H9 (cell line): ENCODE measurements around the gene C16orf74. TPM values are rescaled to one million over a fixed set of nuclear protein-coding genes. Genes with fewer than 3 reads are reported as not detected.

Experiments used
- DNase-seq: peaks from one replicate; pipeline ENCODE4 v3.0.0-alpha.2; 2017
- H2AFZ ChIP-seq: one replicate; pipeline ENCODE4 v1.6.1; 2013; ENCODE audit warnings: mild to moderate bottlenecking, low read length, control low read depth, moderate library complexity
- H2AK5ac ChIP-seq: 2 replicates; pipeline ENCODE4 v1.6.1; 2013; ENCODE audit warnings: low read length, control low read depth, mixed read lengths; ENCODE audit not compliant: insufficient read length
- H2BK120ac ChIP-seq: one replicate; pipeline ENCODE4 v1.6.1; 2013; ENCODE audit warnings: low read depth, mild to moderate bottlenecking, low read length, control low read depth, inconsistent platforms; ENCODE audit not compliant: poor library complexity, severe bottlenecking
- H2BK12ac ChIP-seq: 2 replicates; pipeline ENCODE4 v1.6.1; 2013; ENCODE audit warnings: low read length, control low read depth, mixed read lengths, low read depth; ENCODE audit not compliant: insufficient read length
- H2BK15ac ChIP-seq: 2 replicates; pipeline ENCODE4 v1.6.1; 2013; ENCODE audit warnings: low read depth, low read length, control low read depth
- H2BK20ac ChIP-seq: one replicate; pipeline ENCODE4 v1.6.1; 2013; ENCODE audit warnings: low read depth, mild to moderate bottlenecking, low read length, control low read depth, inconsistent platforms; ENCODE audit not compliant: poor library complexity, severe bottlenecking
- H2BK5ac ChIP-seq: 2 replicates; pipeline ENCODE4 v1.6.1; 2013; ENCODE audit warnings: low read length, control low read depth, mixed read lengths; ENCODE audit not compliant: insufficient read length
- H3K14ac ChIP-seq: 2 replicates; pipeline ENCODE4 v1.6.1; 2013; ENCODE audit warnings: low read length, control low read depth; ENCODE audit not compliant: insufficient read depth
- H3K18ac ChIP-seq: 2 replicates; pipeline ENCODE4 v1.6.1; 2013; ENCODE audit warnings: low read depth, mild to moderate bottlenecking, mixed read lengths, low read length, control low read depth; ENCODE audit not compliant: insufficient read length
- H3K23ac ChIP-seq: 2 replicates; pipeline ENCODE4 v1.6.1; 2013; ENCODE audit warnings: low read length, control low read depth, mixed read lengths, low read depth; ENCODE audit not compliant: insufficient read length
- H3K23me2 ChIP-seq: 2 replicates; pipeline ENCODE4 v1.6.1; 2013; ENCODE audit warnings: low read depth, mild to moderate bottlenecking, mixed read lengths, low read length, control low read depth; ENCODE audit not compliant: insufficient read length, poor library complexity, severe bottlenecking
- H3K27ac ChIP-seq: 2 replicates; pipeline ENCODE4 v1.5.1; 2013; ENCODE audit warnings: low read length, control low read depth, mixed read lengths, low read depth; ENCODE audit not compliant: insufficient read length
- H3K27me3 ChIP-seq: 2 replicates; pipeline ENCODE4 v1.6.1; 2013; ENCODE audit warnings: low read length, control low read depth, inconsistent platforms; ENCODE audit not compliant: insufficient read depth
- H3K4ac ChIP-seq: 2 replicates; pipeline ENCODE4 v1.6.1; 2013; ENCODE audit warnings: low read depth, mild to moderate bottlenecking, control low read depth, inconsistent platforms, low read length, moderate library complexity
- H3K4me1 ChIP-seq: 2 replicates; pipeline ENCODE4 v1.6.1; 2013; ENCODE audit warnings: low read length, control low read depth, inconsistent platforms; ENCODE audit not compliant: insufficient read depth
- H3K4me2 ChIP-seq: 2 replicates; pipeline ENCODE4 v1.6.1; 2013; ENCODE audit warnings: low read length, control low read depth, mixed read lengths; ENCODE audit not compliant: insufficient read length, insufficient read depth
- H3K56ac ChIP-seq: 2 replicates; pipeline ENCODE4 v1.6.1; 2013; ENCODE audit warnings: low read depth, mild to moderate bottlenecking, mixed read lengths, low read length, control low read depth; ENCODE audit not compliant: insufficient read length
- H3K79me1 ChIP-seq: 2 replicates; pipeline ENCODE4 v1.6.1; 2013; ENCODE audit warnings: low read depth, mild to moderate bottlenecking, moderate library complexity, low read length, control low read depth, inconsistent platforms; ENCODE audit not compliant: insufficient read depth, poor library complexity, severe bottlenecking
- H3K79me2 ChIP-seq: 2 replicates; pipeline ENCODE4 v1.6.1; 2013; ENCODE audit warnings: low read length, control low read depth, inconsistent platforms; ENCODE audit not compliant: insufficient read depth
- H3K9ac ChIP-seq: 2 replicates; pipeline ENCODE4 v1.6.1; 2013; ENCODE audit warnings: low read length, control low read depth, mixed read lengths; ENCODE audit not compliant: insufficient read length; ENCODE audit errors: extremely low read depth
- H3K9me3 ChIP-seq: one replicate; pipeline ENCODE4 v1.6.1; 2013; ENCODE audit warnings: low read depth, low read length, inconsistent platforms; ENCODE audit not compliant: control insufficient read depth
- H3T11ph ChIP-seq: one replicate; pipeline ENCODE4 v1.6.1; 2013; ENCODE audit warnings: mild to moderate bottlenecking, low read length, control low read depth, inconsistent platforms
- H4K20me1 ChIP-seq: one replicate; pipeline ENCODE4 v1.6.1; 2013; ENCODE audit not compliant: control insufficient read depth, insufficient read length, insufficient read depth
- H4K5ac ChIP-seq: 2 replicates; pipeline ENCODE4 v1.6.1; 2013; ENCODE audit warnings: low read depth, mild to moderate bottlenecking, mixed read lengths, low read length, control low read depth; ENCODE audit not compliant: insufficient read length
- H4K8ac ChIP-seq: replicated peaks from 2 replicates; pipeline ENCODE4 v1.6.1; 2013; ENCODE audit warnings: low read length, control low read depth, mixed read lengths, low read depth; ENCODE audit not compliant: insufficient read length
- H4K91ac ChIP-seq: 2 replicates; pipeline ENCODE4 v1.6.1; 2013; ENCODE audit warnings: low read depth, mild to moderate bottlenecking, moderate library complexity, mixed read lengths, low read length, control low read depth; ENCODE audit not compliant: insufficient read length
- H3K27ac Mint-ChIP-seq, 3 experiments: 2 replicates in 2 of 3; 3 replicates in 1 of 3; pipeline ENCODE4 v1.8.0; 2020 to 2021; ENCODE audit warnings: mixed read lengths in 3 of 3, mild to moderate bottlenecking in 1 of 3, moderate library complexity in 1 of 3
- H3K27me3 Mint-ChIP-seq: 2 replicates; pipeline ENCODE4 v1.8.0; 2021; ENCODE audit warnings: low read depth, mild to moderate bottlenecking, moderate library complexity, mixed read lengths
- H3K36me3 Mint-ChIP-seq, 3 experiments: 2 replicates in 2 of 3; 3 replicates in 1 of 3; pipeline ENCODE4 v1.8.0; 2020 to 2021; ENCODE audit warnings: low read depth in 3 of 3, mixed read lengths in 3 of 3; ENCODE audit not compliant: insufficient read depth in 1 of 3
- H3K4me1 Mint-ChIP-seq, 2 experiments: 2 replicates each; pipeline ENCODE4 v1.8.0; 2020; ENCODE audit warnings: mixed read lengths in 2 of 2
- H3K4me3 Mint-ChIP-seq, 2 experiments: 2 replicates in 1 of 2; 3 replicates in 1 of 2; pipeline ENCODE4 v1.8.0; 2020 to 2021; ENCODE audit warnings: mild to moderate bottlenecking in 2 of 2, mixed read lengths in 2 of 2, moderate library complexity in 1 of 2
- H3K9me3 Mint-ChIP-seq, 2 experiments: 2 replicates in 1 of 2; 3 replicates in 1 of 2; pipeline ENCODE4 v1.8.0; 2020; ENCODE audit warnings: mild to moderate bottlenecking in 2 of 2, mixed read lengths in 2 of 2, moderate library complexity in 1 of 2
- WGBS: extraction: QIAGEN DNeasy Blood & Tissue Kit; methylation state at CpG from one replicate; pipeline ENCODE4 v1.1.7; 2013; ENCODE audit warnings: missing lambda C conversion rate, low lambda C conversion rate, mixed read lengths; ENCODE audit not compliant: insufficient read length; ENCODE audit errors: extremely low coverage; 5-methylcytosine and 5-hydroxymethylcytosine counted together
- total RNA-seq: library from RNA; stranded (reverse); gene quantifications from 2 replicates; pipeline ENCODE4 v1.2.1, GENCODE V29; 2021
- TF ChIP-seq, protein P1 (sequence below): fragments of 200-600 bp; sonication (generic); conservative IDR thresholded peaks from 3 replicates; pipeline ENCODE4 v1.8.0; 2021; ENCODE audit warnings: antibody characterized with exemption, mild to moderate bottlenecking

C16orf74 gene
- total RNA-seq, 1 experiment from 2014 or later, result 5.6 TPM

DNA sequence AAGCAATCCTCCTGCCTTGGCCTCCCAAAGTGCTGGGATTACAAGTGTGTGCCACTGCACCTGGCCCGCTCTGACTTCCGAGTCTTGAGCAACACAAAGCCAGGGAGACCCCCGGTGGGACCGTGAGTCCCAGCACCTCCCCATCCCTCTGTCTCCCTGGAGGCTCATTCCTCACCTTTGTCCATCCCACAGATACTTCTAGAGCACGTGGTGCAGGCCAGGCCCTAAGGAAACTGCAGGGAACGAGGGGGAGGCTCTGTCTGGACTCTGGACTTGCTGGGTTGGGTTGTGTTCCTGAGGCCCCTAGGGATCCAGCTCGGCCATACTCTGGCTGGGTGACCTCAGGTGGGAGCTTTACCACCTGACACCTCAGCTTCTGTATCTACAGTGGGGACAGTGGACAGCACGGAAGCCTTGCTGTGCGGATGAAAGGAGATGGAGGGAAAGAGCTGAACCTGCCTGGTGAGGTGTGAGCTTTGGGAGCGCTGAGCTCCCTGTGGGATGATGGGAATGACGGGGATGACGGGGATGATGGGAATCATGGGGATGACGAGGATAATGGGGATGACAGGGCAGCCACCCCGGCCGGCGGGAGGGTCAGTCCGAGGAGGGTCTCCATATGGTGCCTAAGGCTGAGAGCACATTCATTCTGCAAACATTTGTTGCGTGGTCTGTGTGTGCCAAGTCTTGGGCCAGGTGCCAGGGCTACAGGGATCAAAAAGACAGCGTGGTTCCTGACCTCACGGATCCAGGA lies 26.6 kb downstream of the C16orf74 start:
- no peak overlapping the region for H3T11ph ChIP-seq
- no peak overlapping the region for H2BK20ac ChIP-seq
- no peak overlapping the region for H3K18ac ChIP-seq
- no peak overlapping the region for H3K14ac ChIP-seq
- H3K4me1 Mint-ChIP-seq, result peaks cover 4 to 9% of the 10 kb centered on the region in 2 experiments; a peak in 3 of 4 replicates
- H3K9ac ChIP-seq, result no peak overlapping the region
- no peak overlapping the region for H3K23ac ChIP-seq
- H3K56ac ChIP-seq, result no peak overlapping the region
- no peaks in the 10 kb centered on the region; a peak in 1 of 7 replicates for H3K36me3 Mint-ChIP-seq
- no peaks in the 10 kb centered on the region for H3K4me1 ChIP-seq
- no peak overlapping the region for H2AK5ac ChIP-seq
- 0 out of 7 replicates have a peak overlapping the region, but pooled peaks of 1 of the 3 experiments have one; percentile 34 for H3K27ac Mint-ChIP-seq
- no peak overlapping the region for H3K27ac ChIP-seq
- H4K8ac ChIP-seq, result no peak overlapping the region
- H3K79me1 ChIP-seq, result no peaks in the 10 kb centered on the region
- no peak overlapping the region for H4K91ac ChIP-seq
- H2AFZ ChIP-seq, result no peak overlapping the region
- TF ChIP-seq, protein P1, sequence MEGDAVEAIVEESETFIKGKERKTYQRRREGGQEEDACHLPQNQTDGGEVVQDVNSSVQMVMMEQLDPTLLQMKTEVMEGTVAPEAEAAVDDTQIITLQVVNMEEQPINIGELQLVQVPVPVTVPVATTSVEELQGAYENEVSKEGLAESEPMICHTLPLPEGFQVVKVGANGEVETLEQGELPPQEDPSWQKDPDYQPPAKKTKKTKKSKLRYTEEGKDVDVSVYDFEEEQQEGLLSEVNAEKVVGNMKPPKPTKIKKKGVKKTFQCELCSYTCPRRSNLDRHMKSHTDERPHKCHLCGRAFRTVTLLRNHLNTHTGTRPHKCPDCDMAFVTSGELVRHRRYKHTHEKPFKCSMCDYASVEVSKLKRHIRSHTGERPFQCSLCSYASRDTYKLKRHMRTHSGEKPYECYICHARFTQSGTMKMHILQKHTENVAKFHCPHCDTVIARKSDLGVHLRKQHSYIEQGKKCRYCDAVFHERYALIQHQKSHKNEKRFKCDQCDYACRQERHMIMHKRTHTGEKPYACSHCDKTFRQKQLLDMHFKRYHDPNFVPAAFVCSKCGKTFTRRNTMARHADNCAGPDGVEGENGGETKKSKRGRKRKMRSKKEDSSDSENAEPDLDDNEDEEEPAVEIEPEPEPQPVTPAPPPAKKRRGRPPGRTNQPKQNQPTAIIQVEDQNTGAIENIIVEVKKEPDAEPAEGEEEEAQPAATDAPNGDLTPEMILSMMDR, result no peak
- H3K27me3 ChIP-seq, result no peaks in the 10 kb centered on the region
- no peaks in the 10 kb centered on the region for H4K20me1 ChIP-seq
- H3K4ac ChIP-seq, result no peak overlapping the region
- no peak overlapping the region for H4K5ac ChIP-seq
- H2BK120ac ChIP-seq, result no peak overlapping the region
- no peak overlapping the region for H2BK5ac ChIP-seq
- H3K9me3 Mint-ChIP-seq, result no peaks in the 10 kb centered on the region
- no peaks in the 10 kb centered on the region for H3K23me2 ChIP-seq
- H3K4me2 ChIP-seq, result no peak overlapping the region
- no peak overlapping the region for H3K4me3 Mint-ChIP-seq
- H2BK15ac ChIP-seq, result no peak overlapping the region
- peaks cover 3% of the 10 kb centered on the region; the same call in 1 of the 2 replicates for H3K27me3 Mint-ChIP-seq
- no peaks in the 10 kb centered on the region for H3K9me3 ChIP-seq
- H2BK12ac ChIP-seq, result no peak overlapping the region
- DNase-seq, result no peak
- no peaks in the 10 kb centered on the region for H3K79me2 ChIP-seq
- WGBS, result no CpG with 5 or more reads among the region's 20 CpGs
